GM18867 (cell line): ENCODE measurements around the gene PLK5.
"Not testable (repeated sequence)": the region's sequence is repeated elsewhere in the genome, so short reads cannot be mapped to it uniquely, and the experiment has no call there.

Source experiments
- ATAC-seq: cut with Tn5 transposase; IDR thresholded peaks from one replicate; pipeline ENCODE4 v1.9.1; 2021; ENCODE audit warnings: mild to moderate bottlenecking, moderate library complexity; ENCODE audit not compliant: unreplicated experiment

PLK5 gene

DNA sequence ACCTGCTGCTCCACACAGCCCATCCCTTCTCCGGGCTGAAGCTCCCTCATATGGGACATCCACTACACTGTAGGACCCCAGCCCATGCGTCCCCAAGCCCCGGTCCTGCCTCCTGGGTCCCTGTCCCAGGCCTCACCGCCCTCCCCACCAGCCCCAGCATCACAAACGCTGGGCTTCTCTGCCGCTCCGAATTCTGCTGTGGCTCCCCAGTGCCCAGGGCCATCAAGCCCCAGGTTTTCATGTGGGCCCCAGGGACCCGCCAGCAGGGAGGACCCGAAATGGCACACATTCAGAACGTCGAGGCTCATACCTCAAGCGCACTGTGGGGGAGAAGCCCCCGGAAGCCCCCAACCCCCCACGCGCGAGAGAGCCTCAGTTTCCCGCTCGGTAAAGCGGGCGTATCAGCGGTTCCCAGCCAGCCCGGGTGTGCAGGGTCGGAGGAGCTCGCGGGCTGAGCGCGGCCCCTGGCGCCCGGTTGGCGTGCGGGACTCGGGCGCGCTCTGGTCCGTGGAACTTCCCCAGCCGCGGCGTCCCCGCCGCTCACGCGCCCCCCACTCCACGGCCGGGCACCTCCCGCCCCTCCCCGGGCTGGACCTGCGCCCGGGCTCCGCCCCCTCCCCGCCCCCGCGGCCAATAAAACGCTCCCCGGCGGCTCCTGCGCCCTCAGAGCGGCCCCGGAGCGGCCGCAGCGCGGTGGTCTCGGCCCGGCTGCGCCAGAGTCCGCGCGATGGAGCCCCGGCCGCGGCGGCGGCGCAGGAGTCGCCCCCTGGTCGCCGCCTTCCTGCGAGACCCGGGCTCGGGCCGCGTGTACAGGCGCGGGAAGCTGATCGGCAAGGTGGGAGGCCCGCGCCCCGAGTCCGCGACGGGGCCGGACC, at the start of gene PLK5:
Gene PLK5, plus strand, starts transcription at position 666 of the 875 bp plus-strand sequence. CDS start 2,920 bp downstream, outside the sequence.
- ATAC-seq, result no peak

DNA sequence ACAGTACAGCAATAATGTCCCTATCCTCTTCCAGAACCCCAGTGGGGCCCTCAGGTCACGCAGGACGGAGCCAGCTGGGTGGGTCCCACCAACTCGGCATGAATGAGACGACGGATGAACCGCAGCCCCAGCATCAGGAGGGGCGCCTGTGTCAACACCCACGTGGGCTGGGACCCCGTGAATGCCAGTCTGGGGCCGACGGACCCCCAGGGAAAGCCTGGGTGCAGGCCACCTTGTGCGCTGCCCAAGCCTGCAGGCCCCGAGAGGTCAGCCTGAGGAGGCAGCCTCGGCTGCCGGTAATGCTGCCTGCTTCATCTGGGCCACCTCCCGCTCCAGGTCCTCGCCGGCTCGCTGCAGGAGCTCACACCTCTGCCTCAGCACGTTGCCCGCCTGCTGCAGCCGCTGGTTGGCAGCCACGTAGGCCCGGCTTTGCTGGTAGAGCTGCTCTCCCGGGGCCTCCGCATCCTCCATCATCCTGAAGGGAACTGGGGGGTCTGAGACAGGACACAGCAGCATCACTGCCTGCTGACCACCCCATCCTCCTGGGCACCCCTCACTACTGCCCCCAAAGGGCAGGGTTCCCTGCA, 49.0 kb upstream of the PLK5 start:
- ATAC-seq, result no peak

GRCh38 chr19:1475751-1476437, 48.0 kb upstream of the PLK5 start:
- no peak for ATAC-seq

GRCh38 chr19:1477056-1477455, 46.8 kb upstream of the PLK5 start:
- not testable (repeated sequence) for ATAC-seq

- ATAC-seq, result peak; percentile 88
These were observed 44.8 kb upstream of the PLK5 start, which contains the start of gene C19orf25 for GRCh38 chr19:1478934-1479707. C19orf25 (minus strand) TSS chr19:1479215; CDS start chr19:1478903, 312 bp downstream.

DNA sequence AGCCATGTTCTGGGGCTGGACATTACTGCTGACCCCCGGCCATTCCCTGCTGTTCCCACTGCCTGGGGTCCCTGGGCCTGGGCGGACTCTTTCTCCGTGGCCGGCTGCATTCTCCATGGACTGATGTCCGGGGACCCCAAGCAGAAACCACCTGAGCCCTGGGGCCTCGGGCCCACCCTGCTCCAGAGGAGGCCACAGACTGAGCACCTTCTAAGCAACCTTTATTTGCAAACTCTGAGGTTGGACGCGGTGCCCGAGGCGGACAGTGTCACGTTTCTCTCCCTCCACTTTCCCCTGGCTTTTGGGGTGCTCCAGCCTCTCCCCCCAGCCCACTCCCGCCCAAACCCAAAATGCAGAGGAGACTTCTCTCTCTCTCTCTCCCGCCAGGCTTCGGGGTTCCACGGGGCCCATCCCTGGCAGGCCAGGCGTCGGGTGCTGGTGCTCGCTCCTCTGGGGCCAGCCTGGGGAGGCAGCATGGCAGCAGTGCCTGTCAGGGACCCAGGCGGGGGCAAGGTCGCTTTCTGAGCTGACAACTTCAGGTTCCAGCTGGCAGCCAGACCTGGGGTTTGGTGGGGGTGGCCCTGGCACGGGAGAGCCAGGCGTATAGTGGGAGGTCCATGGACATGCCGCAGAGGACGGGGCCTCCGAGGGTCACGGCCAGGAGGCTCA, 42.5 kb upstream of the PLK5 start:
- ATAC-seq, result no peak

DNA sequence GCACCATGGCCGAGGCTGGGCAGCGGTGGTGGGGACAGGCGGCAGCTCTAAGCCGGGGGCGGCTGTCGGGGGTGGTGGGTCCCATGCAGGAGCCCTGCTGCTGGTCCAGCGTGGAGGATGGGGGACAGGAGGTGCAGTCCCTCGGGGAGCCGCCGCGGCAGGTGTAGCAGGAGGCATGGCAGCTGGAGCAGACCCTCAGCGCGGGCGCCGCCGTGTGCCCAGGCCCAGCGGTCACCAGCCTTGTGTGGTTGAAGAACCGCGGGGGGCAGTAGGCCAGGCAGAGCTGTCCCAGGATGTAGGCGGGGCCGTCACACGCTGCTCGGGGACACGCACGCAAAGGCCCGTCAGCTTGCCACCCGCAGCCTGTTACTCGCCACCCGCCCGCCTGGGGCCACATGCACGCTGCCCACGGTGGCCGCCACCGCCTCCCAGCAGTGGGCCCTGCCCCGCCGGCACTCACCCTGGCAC, 42.0 kb upstream of the PLK5 start:
- no peak for ATAC-seq

GRCh38 chr19:1482361-1483130, 41.3 kb upstream of the PLK5 start:
- ATAC-seq, result no peak

DNA sequence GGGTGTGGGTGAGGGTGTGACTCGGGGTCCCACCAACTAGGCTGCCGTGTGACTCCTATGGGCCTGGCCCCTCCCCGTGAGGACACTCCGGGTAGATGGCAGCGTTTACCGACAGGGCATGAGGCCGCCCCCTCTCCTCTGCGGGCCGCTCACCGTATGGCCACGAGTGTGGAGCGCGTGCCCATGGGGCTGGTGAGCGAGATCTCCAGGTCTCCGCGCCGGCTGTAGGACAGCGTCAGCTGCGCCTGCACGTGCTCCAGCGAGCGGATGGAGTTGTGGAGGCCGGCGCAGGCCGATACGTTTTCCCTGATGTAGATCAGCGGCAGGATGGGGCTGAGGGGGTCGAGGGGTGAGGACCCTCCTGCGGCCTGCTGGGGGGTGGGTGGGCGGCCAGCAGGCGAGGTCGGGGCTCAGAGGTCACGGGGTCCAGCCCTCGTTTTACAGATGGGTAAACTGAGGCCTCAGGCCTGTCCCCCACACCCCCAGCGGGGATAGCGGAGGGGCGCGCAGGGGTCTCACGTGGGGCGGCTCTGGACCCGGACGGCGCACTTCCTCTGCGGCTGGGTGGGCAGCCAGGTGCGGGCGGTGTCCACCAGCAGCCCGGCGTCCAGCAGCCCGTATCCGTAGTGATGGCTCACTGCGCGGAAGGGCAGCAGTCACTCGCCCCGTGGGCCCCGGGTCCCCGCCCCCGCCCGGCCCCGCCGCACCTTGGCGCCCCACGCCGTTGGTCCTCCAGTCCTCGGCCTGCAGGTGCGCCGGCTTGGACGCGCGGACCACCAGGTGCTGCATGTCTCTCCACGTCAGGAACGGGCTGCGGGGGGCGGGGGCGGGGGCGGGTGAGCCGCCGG, 40.5 kb upstream of the PLK5 start:
- no peak for ATAC-seq

GRCh38 chr19:1483979-1484428, 39.9 kb upstream of the PLK5 start:
- no peak for ATAC-seq

GRCh38 chr19:1486720-1487575, 36.9 kb upstream of the PLK5 start:
- no peak for ATAC-seq

GRCh38 chr19:1487576-1488281, 36.1 kb upstream of the PLK5 start:
- no peak for ATAC-seq

GRCh38 chr19:1488282-1488601, 35.6 kb upstream of the PLK5 start:
- no peak for ATAC-seq

- no peak for ATAC-seq
These were observed 34.2 kb upstream of the PLK5 start for GRCh38 chr19:1489463-1490310.

- peak; percentile 81 for ATAC-seq
These were observed 33.4 kb upstream of the PLK5 start, which contains the start of gene PCSK4 for GRCh38 chr19:1490311-1491113. PCSK4 (minus strand) TSS chr19:1490350; CDS start chr19:1490346, 4 bp downstream.
